Panc1 (cell line): ENCODE measurements around the gene KCNIP3. TPM values are rescaled to one million over a fixed set of nuclear protein-coding genes. Genes with fewer than 3 reads are reported as not detected.

Experiments used
- ATAC-seq: fragments of 200-7000 bp; cut with Tn5 transposase; 2 replicates; pipeline ENCODE4 v1.9.1; 2020; ENCODE audit warnings: mild to moderate bottlenecking, moderate library complexity
- BruUV-seq: library from RNA; stranded (reverse); fragments of 400-500 nt; replicated peaks from 2 replicates; lab custom pipeline; 2021; lab: Mats Ljungman, UMichigan
- CTCF ChIA-PET: fragments of 300-600 bp; sonication (Branson Sonifier 250); formaldehyde crosslinking; loops from one replicate; lab custom pipeline; 2022; ENCODE audit warnings: antibody characterized with exemption; lab: Charles Lee
- POLR2A ChIA-PET: fragments of 300-600 bp; sonication (Branson Sonifier 250); formaldehyde crosslinking; loops from one replicate; lab custom pipeline; 2022; ENCODE audit warnings: antibody characterized with exemption; lab: Charles Lee
- DNase-seq: peaks from one replicate; pipeline ENCODE4 v3.0.0-alpha.2; 2010; ENCODE audit warnings: low read depth, low spot score
- H3K27ac ChIP-seq: 2 replicates; pipeline ENCODE4 v1.5.1; 2011; ENCODE audit warnings: mild to moderate bottlenecking, low read length, inconsistent platforms
- H3K27me3 ChIP-seq: fragments of 200-500 bp; sonication (Bioruptor generic); 2 replicates; pipeline ENCODE4 v1.6.0; 2014; ENCODE audit warnings: low read length, inconsistent platforms; ENCODE audit not compliant: control insufficient read depth, insufficient read depth
- H3K36me3 ChIP-seq: fragments of 200-500 bp; sonication (Bioruptor generic); 2 replicates; pipeline ENCODE4 v1.5.1; 2014; ENCODE audit warnings: inconsistent platforms, mild to moderate bottlenecking, low read length, moderate library complexity; ENCODE audit not compliant: control insufficient read depth, insufficient read depth
- H3K4me1 ChIP-seq: 2 replicates; pipeline ENCODE4 v1.5.1; 2011; ENCODE audit warnings: inconsistent platforms, mild to moderate bottlenecking, low read length, moderate library complexity; ENCODE audit not compliant: control insufficient read depth, insufficient read depth
- H3K4me3 ChIP-seq, 2 experiments: 2 replicates each; pipeline ENCODE4 v1.5.1; 2011 to 2012; ENCODE audit warnings: low read depth in 2 of 2, low read length in 2 of 2, mild to moderate bottlenecking in 2 of 2, inconsistent platforms in 1 of 2, moderate library complexity in 1 of 2
- H3K9me3 ChIP-seq: fragments of 200-500 bp; sonication (Bioruptor generic); 2 replicates; pipeline ENCODE4 v1.5.1; 2014; ENCODE audit warnings: low read depth, mild to moderate bottlenecking, inconsistent platforms, low read length, moderate library complexity; ENCODE audit not compliant: control insufficient read depth, insufficient read depth
- CTCF ChIP-seq: fragments of 450-650 bp; IDR thresholded peaks from 2 replicates; pipeline ENCODE4 v1.5.1; 2017; ENCODE audit warnings: mild to moderate bottlenecking
- POLR2AphosphoS5 ChIP-seq: IDR thresholded peaks from 2 replicates; pipeline ENCODE4 v1.6.1; 2012; ENCODE audit warnings: mild to moderate bottlenecking, low read depth, low read length, moderate library complexity
- REST ChIP-seq, 2 experiments: IDR thresholded peaks; 2 replicates each; pipeline ENCODE4 v1.6.1; 2011 to 2012; ENCODE audit warnings: low read depth in 2 of 2, control low read depth in 1 of 2, low read length in 1 of 2, mild to moderate bottlenecking in 1 of 2, moderate library complexity in 1 of 2; ENCODE audit not compliant: insufficient read depth in 1 of 2
- SIN3A ChIP-seq: IDR thresholded peaks from 2 replicates; pipeline ENCODE4 v1.6.1; 2012; ENCODE audit warnings: low read depth, mild to moderate bottlenecking, low read length, moderate library complexity, borderline replicate concordance; ENCODE audit not compliant: insufficient read depth
- TCF7L2 ChIP-seq: IDR thresholded peaks from 2 replicates; pipeline ENCODE4 v1.6.1; 2011; ENCODE audit warnings: mild to moderate bottlenecking, low read depth, low read length, inconsistent platforms
- in situ Hi-C: cut with HindIII; loops from 2 replicates; pipeline ENCODE4 v1.10.0; 2016; ENCODE audit warnings: low sequenced_read_pairs, low pct_unique_long_range_greater_than_20kb
- intact Hi-C: fragments of 100-400 bp; cut with micrococcal nuclease; formaldehyde crosslinking; loops from one replicate; pipeline ENCODE4 v1.10.0; 2022; ENCODE audit not compliant: unreplicated experiment
- total RNA-seq: library from RNA; stranded (reverse); gene quantifications from one replicate; pipeline ENCODE4 v1.2.1, GENCODE V29; 2021; ENCODE audit not compliant: unreplicated experiment

The KCNIP3 gene
- total RNA-seq, 1 experiment from 2014 or later, result 17.5 TPM

GRCh38 chr2:95325026-95325425, 27.9 kb downstream of the KCNIP3 start:
- POLR2A ChIA-PET, result no interaction called here
- intact Hi-C loops, result no loop called here

GRCh38 chr2:95325590-95326432, 28.7 kb downstream of the KCNIP3 start:
- Histone ChIP-seq H3K36me3 (no peaks in the 10 kb centered on the region), H3K9me3 (no peaks in the 10 kb centered on the region), H3K27ac (no peak overlapping the region), H3K4me3 (no peak overlapping the region), H3K27me3 (no peaks in the 10 kb centered on the region), H3K4me1 (peaks cover 14% of the 10 kb centered on the region)
- DNase-seq, result no peak
- ChIA-PET CTCF (no interaction called here), POLR2A (no interaction called here)
- ATAC-seq, result no peak
- TF ChIP-seq POLR2AphosphoS5 (no peak), TCF7L2 (no peak), REST (IDR thresholded peaks at IDR 0.05; ENCODE audit: insufficient read depth in 1 of 2, low read depth in 2 of 2, low read length in 1 of 2) (no peak)
- in situ Hi-C loops (no loop called here), intact Hi-C loops (no loop called here)
- BruUV-seq, result no TSS peak

More at GRCh38 chr2:95325026-95325425, 27.9 kb downstream of the KCNIP3 start:
- in situ Hi-C loops, result no loop called here
- CTCF ChIA-PET, result no interaction called here
- Histone ChIP-seq H3K4me3 (no peak overlapping the region), H3K4me1 (peaks cover 6% of the 10 kb centered on the region), H3K27me3 (no peaks in the 10 kb centered on the region), H3K36me3 (no peaks in the 10 kb centered on the region), H3K27ac (no peak overlapping the region), H3K9me3 (no peaks in the 10 kb centered on the region)
- no peak for TF ChIP-seq SIN3A
- TF ChIP-seq CTCF, result no peak
- TF ChIP-seq POLR2AphosphoS5, result no peak
- no peak for TF ChIP-seq REST (IDR thresholded peaks at IDR 0.05; ENCODE audit: insufficient read depth in 1 of 2, low read depth in 2 of 2, low read length in 1 of 2)
- no peak for TF ChIP-seq TCF7L2
- ATAC-seq, result no peak
- DNase-seq, result no peak
- no TSS peak for BruUV-seq
